HEK293 (cell line): ENCODE data around the gene ANKRD60.
A peak's percentile ranks its signal among the peaks of the same experiment; 100 is the strongest.

Experiments used
- CTCF ChIA-PET: fragments of 350-600 bp; formaldehyde crosslinking; extraction: SDS; loops from one replicate; lab custom pipeline; 2021; ENCODE audit warnings: antibody characterized with exemption; lab: Yijun Ruan, JAX
- POLR2A ChIA-PET: fragments of 300-600 bp; formaldehyde crosslinking; extraction: SDS; loops from one replicate; lab custom pipeline; 2020; ENCODE audit warnings: antibody characterized with exemption, inconsistent platforms; lab: Yijun Ruan, JAX
- H3K27ac ChIP-seq: fragments of 200-500 bp; sonication (Bioruptor generic); 2 replicates; pipeline ENCODE4 v1.5.1; 2014; ENCODE audit warnings: low read depth, low read length, control low read depth, inconsistent platforms; ENCODE audit errors: extremely low read depth
- H3K36me3 ChIP-seq, 2 experiments: fragments of 200-500 bp in 1 of 2; sonication (Bioruptor generic) in 1 of 2; 1 replicate in 1 of 2; 2 replicates in 1 of 2; pipeline ENCODE4 v1.5.1; 2014 to 2017; ENCODE audit warnings: inconsistent platforms in 2 of 2, low read length in 2 of 2; ENCODE audit not compliant: control insufficient read depth in 2 of 2, insufficient read depth in 1 of 2
- H3K4me1 ChIP-seq: fragments of 200-500 bp; sonication (Bioruptor generic); 2 replicates; pipeline ENCODE4 v1.5.1; 2014; ENCODE audit warnings: mild to moderate bottlenecking, low read length, inconsistent platforms; ENCODE audit not compliant: control insufficient read depth, insufficient read depth
- H3K4me3 ChIP-seq: 2 replicates; pipeline ENCODE4 v1.5.1; 2011; ENCODE audit warnings: low read depth, mild to moderate bottlenecking, control low read depth, low read length, moderate library complexity
- H3K9me3 ChIP-seq: fragments of 200-500 bp; sonication (Bioruptor generic); 2 replicates; pipeline ENCODE4 v1.5.1; 2014; ENCODE audit warnings: low read depth, low read length, inconsistent platforms; ENCODE audit not compliant: control insufficient read depth, insufficient read depth
- HOXA7 ChIP-seq: sonication (generic); formaldehyde crosslinking; IDR thresholded peaks from 2 replicates; pipeline ENCODE4 v1.8.1; 2022; ENCODE audit warnings: missing genetic modification reagents, borderline replicate concordance
- KLF16 ChIP-seq: fragments of 450-650 bp; formaldehyde crosslinking; IDR thresholded peaks from 2 replicates; pipeline ENCODE4 v1.5.1; 2017; ENCODE audit warnings: missing biosample characterization, missing genetic modification characterization
- OSR2 ChIP-seq: fragments of 450-650 bp; formaldehyde crosslinking; IDR thresholded peaks from 2 replicates; pipeline ENCODE4 v1.5.1; 2016; ENCODE audit warnings: missing biosample characterization, missing genetic modification characterization
- TRIM28 ChIP-seq: IDR thresholded peaks from 2 replicates; pipeline ENCODE4 v1.6.1; 2011; ENCODE audit warnings: low read length, control low read depth, borderline replicate concordance
- TSHZ1 ChIP-seq: fragments of 450-650 bp; formaldehyde crosslinking; IDR thresholded peaks from 2 replicates; pipeline ENCODE4 v1.5.1; 2016; ENCODE audit warnings: missing biosample characterization, missing genetic modification characterization, borderline replicate concordance
- ZBTB20 ChIP-seq: fragments of 450-650 bp; formaldehyde crosslinking; IDR thresholded peaks from 2 replicates; pipeline ENCODE4 v1.5.1; 2016; ENCODE audit warnings: missing biosample characterization, missing genetic modification characterization
- ZEB2 ChIP-seq: fragments of 450-650 bp; formaldehyde crosslinking; IDR thresholded peaks from 2 replicates; pipeline ENCODE4 v1.5.1; 2016; ENCODE audit warnings: missing biosample characterization, missing genetic modification characterization
- ZFP3 ChIP-seq: fragments of 450-650 bp; formaldehyde crosslinking; IDR thresholded peaks from 2 replicates; pipeline ENCODE4 v1.5.1; 2016; ENCODE audit warnings: low read depth, missing biosample characterization, missing genetic modification characterization
- ZNF175 ChIP-seq: fragments of 450-650 bp; formaldehyde crosslinking; IDR thresholded peaks from 2 replicates; pipeline ENCODE4 v1.5.1; 2016; ENCODE audit warnings: missing biosample characterization, missing genetic modification characterization
- ZNF18 ChIP-seq: fragments of 450-650 bp; formaldehyde crosslinking; IDR thresholded peaks from 2 replicates; pipeline ENCODE4 v1.5.1; 2016; ENCODE audit warnings: missing biosample characterization, missing genetic modification characterization
- ZNF600 ChIP-seq: fragments of 450-650 bp; formaldehyde crosslinking; IDR thresholded peaks from 2 replicates; pipeline ENCODE4 v1.5.1; 2016; ENCODE audit warnings: missing biosample characterization, missing genetic modification characterization
- ZNF624 ChIP-seq: fragments of 450-650 bp; formaldehyde crosslinking; IDR thresholded peaks from 2 replicates; pipeline ENCODE4 v1.5.1; 2017; ENCODE audit warnings: missing biosample characterization, missing genetic modification characterization
- ZNF639 ChIP-seq: fragments of 450-650 bp; formaldehyde crosslinking; IDR thresholded peaks from 2 replicates; pipeline ENCODE4 v1.5.1; 2016; ENCODE audit warnings: missing biosample characterization, missing genetic modification characterization
- ZNF701 ChIP-seq: fragments of 450-650 bp; formaldehyde crosslinking; IDR thresholded peaks from 2 replicates; pipeline ENCODE4 v1.5.1; 2016; ENCODE audit warnings: missing biosample characterization, missing genetic modification characterization
- ZNF76 ChIP-seq: fragments of 450-650 bp; formaldehyde crosslinking; IDR thresholded peaks from 2 replicates; pipeline ENCODE4; 2016; ENCODE audit warnings: low read depth, missing biosample characterization, missing genetic modification characterization, borderline replicate concordance
- ZNF843 ChIP-seq: fragments of 450-650 bp; formaldehyde crosslinking; IDR thresholded peaks from 2 replicates; pipeline ENCODE4 v1.5.1; 2016; ENCODE audit warnings: missing biosample characterization, missing genetic modification characterization
- TF ChIP-seq, protein P1 (sequence below): fragments of 450-650 bp; formaldehyde crosslinking; IDR thresholded peaks from 2 replicates; pipeline ENCODE4 v1.5.1; 2016; ENCODE audit warnings: missing biosample characterization, missing genetic modification characterization
- TF ChIP-seq, protein P2 (sequence below): fragments of 450-650 bp; formaldehyde crosslinking; IDR thresholded peaks from 2 replicates; pipeline ENCODE4 v1.5.1; 2016; ENCODE audit warnings: missing biosample characterization, missing genetic modification characterization
- TF ChIP-seq, protein P3 (sequence below): fragments of 450-650 bp; formaldehyde crosslinking; IDR thresholded peaks from 2 replicates; pipeline ENCODE4 v1.5.1; 2016; ENCODE audit warnings: missing biosample characterization, missing genetic modification characterization

Gene ANKRD60

GRCh38 chr20:58237318-58238132, 9.1 kb upstream of the ANKRD60 start:
- Histone ChIP-seq H3K27ac (no peak overlapping the region), H3K36me3 (peaks cover 0 to 12% of the 10 kb centered on the region in 2 experiments; a peak in 1 of 3 replicates), H3K4me3 (no peak overlapping the region), H3K4me1 (no peaks in the 10 kb centered on the region), H3K9me3 (no peaks in the 10 kb centered on the region)
- POLR2A ChIA-PET, result no interaction called here
- CTCF ChIA-PET, result interaction anchor here (0.6 to 4.2 kb wide), 21 partner anchors 8 to 1259 kb away, joined by 3 to 29 read pairs (median 4); no protein-coding TSS in a partner anchor
- no peak for TF ChIP-seq ZNF600 (tag by site-specific recombination)
- TF ChIP-seq ZNF843 (tag by site-specific recombination), result no peak
- no peak for TF ChIP-seq ZNF18 (tag by site-specific recombination)
- TF ChIP-seq TSHZ1 (tag by site-specific recombination), result no peak
- no peak for TF ChIP-seq ZNF76 (tag by site-specific recombination)
- no peak for TF ChIP-seq ZNF639 (tag by site-specific recombination)
- TF ChIP-seq HOXA7, result no peak
- TF ChIP-seq, protein P1, sequence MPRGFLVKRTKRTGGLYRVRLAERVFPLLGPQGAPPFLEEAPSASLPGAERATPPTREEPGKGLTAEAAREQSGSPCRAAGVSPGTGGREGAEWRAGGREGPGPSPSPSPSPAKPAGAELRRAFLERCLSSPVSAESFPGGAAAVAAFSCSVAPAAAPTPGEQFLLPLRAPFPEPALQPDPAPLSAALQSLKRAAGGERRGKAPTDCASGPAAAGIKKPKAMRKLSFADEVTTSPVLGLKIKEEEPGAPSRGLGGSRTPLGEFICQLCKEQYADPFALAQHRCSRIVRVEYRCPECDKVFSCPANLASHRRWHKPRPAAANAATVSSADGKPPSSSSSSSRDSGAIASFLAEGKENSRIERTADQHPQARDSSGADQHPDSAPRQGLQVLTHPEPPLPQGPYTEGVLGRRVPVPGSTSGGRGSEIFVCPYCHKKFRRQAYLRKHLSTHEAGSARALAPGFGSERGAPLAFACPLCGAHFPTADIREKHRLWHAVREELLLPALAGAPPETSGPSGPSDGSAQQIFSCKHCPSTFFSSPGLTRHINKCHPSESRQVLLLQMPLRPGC, result no peak
- no peak for TF ChIP-seq ZBTB20
- TF ChIP-seq ZNF175, result no peak
- TF ChIP-seq ZNF701, result no peak
- TF ChIP-seq, protein P2, sequence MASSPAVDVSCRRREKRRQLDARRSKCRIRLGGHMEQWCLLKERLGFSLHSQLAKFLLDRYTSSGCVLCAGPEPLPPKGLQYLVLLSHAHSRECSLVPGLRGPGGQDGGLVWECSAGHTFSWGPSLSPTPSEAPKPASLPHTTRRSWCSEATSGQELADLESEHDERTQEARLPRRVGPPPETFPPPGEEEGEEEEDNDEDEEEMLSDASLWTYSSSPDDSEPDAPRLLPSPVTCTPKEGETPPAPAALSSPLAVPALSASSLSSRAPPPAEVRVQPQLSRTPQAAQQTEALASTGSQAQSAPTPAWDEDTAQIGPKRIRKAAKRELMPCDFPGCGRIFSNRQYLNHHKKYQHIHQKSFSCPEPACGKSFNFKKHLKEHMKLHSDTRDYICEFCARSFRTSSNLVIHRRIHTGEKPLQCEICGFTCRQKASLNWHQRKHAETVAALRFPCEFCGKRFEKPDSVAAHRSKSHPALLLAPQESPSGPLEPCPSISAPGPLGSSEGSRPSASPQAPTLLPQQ, result no peak

DNA sequence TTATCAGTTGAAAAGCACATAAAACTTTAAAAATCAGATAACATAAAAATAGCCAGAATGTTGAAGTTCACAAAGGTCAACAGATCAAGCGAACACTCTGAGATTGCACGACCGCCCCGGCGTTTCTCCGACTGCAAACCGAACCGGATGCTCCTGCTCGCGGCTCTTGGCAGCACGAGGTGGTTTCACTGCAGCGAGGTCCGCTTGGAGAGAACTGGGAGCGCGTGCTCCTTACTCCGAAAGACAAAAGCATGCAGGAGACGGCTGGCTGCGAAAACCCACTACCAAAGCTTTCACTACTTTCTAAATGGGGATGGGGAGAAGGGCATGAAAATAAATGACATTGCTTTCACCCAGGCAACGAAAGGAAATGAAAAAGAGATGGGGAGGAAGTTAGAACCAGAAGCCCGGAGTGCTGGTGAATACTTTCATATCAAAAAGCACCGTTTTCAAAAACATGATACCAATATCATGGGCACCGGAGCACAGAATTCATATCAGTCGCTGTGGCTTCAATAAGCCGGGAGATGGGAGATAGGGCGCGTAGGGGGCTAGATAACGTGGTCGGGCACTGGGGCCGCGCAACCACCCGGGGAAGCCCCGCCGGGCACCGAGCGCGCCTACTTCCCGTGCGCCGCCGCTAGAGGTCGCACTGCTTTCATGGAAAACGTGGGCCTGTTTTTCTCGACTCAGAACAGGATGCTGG, 8.3 kb upstream of the ANKRD60 start:
- POLR2A ChIA-PET, result no interaction called here
- Histone ChIP-seq H3K9me3 (no peaks in the 10 kb centered on the region), H3K4me3 (peak overlapping the region; percentile 19), H3K4me1 (no peaks in the 10 kb centered on the region), H3K36me3 (peaks cover 0 to 10% of the 10 kb centered on the region in 2 experiments; a peak in 1 of 3 replicates), H3K27ac (no peak overlapping the region)
- CTCF ChIA-PET, result interaction anchor here (0.6 to 4.2 kb wide), 34 partner anchors 8 to 1259 kb away, joined by 3 to 29 read pairs (median 4); no protein-coding TSS in a partner anchor
- TF ChIP-seq ZNF624 (tag by site-specific recombination), result no peak
- no peak for TF ChIP-seq TRIM28
- no peak for TF ChIP-seq OSR2 (tag by site-specific recombination)
- no peak for TF ChIP-seq KLF16
- TF ChIP-seq ZBTB20, result 0 out of 2 replicates have a peak, but pooled peaks have one; percentile 31
- TF ChIP-seq ZFP3 (tag by site-specific recombination), result no peak
- no peak for TF ChIP-seq ZNF18 (tag by site-specific recombination)
- TF ChIP-seq, protein P3, sequence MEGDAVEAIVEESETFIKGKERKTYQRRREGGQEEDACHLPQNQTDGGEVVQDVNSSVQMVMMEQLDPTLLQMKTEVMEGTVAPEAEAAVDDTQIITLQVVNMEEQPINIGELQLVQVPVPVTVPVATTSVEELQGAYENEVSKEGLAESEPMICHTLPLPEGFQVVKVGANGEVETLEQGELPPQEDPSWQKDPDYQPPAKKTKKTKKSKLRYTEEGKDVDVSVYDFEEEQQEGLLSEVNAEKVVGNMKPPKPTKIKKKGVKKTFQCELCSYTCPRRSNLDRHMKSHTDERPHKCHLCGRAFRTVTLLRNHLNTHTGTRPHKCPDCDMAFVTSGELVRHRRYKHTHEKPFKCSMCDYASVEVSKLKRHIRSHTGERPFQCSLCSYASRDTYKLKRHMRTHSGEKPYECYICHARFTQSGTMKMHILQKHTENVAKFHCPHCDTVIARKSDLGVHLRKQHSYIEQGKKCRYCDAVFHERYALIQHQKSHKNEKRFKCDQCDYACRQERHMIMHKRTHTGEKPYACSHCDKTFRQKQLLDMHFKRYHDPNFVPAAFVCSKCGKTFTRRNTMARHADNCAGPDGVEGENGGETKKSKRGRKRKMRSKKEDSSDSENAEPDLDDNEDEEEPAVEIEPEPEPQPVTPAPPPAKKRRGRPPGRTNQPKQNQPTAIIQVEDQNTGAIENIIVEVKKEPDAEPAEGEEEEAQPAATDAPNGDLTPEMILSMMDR (tag by site-specific recombination), result peak; percentile 90
- 0 out of 2 replicates have a peak, but pooled peaks have one; percentile 56 for TF ChIP-seq ZNF600 (tag by site-specific recombination)
- 0 out of 2 replicates have a peak, but pooled peaks have one; percentile 44 for TF ChIP-seq ZEB2 (tag by site-specific recombination)
